Astrocyte (in vitro differentiated cells and primary cell): ENCODE results near the gene ZC3H13. TPM values are rescaled to one million over a fixed set of nuclear protein-coding genes. Genes with fewer than 3 reads are reported as not detected.

Experiments used
- DNase-seq: peaks from one replicate; pipeline ENCODE4 v3.0.0-alpha.2; 2010; ENCODE audit warnings: low read depth
- FAIRE-seq: peaks from 2 replicates; lab custom pipeline; 2011; peaks lifted over from hg19 to GRCh38; lab: Jason Lieb, UNC
- H2AFZ ChIP-seq: 2 replicates; pipeline ENCODE4 v1.6.0; 2012; ENCODE audit warnings: low read depth, low read length, inconsistent platforms
- H3K27ac ChIP-seq: 2 replicates; pipeline ENCODE4 v1.5.1; 2011; ENCODE audit warnings: low read depth, low read length, inconsistent platforms
- H3K27me3 ChIP-seq: 2 replicates; pipeline ENCODE4 v1.6.0; 2011; ENCODE audit warnings: low read length, inconsistent platforms; ENCODE audit not compliant: insufficient read depth
- H3K36me3 ChIP-seq: 2 replicates; pipeline ENCODE4 v1.5.1; 2011; ENCODE audit warnings: low read length, inconsistent platforms; ENCODE audit not compliant: insufficient read depth
- H3K4me1 ChIP-seq: 2 replicates; pipeline ENCODE4 v1.5.1; 2011; ENCODE audit warnings: low read length, inconsistent platforms; ENCODE audit not compliant: insufficient read depth
- H3K4me2 ChIP-seq: 2 replicates; pipeline ENCODE4 v1.6.0; 2012; ENCODE audit warnings: low read length, inconsistent platforms
- H3K4me3 ChIP-seq: 2 replicates; pipeline ENCODE4 v1.5.1; 2011; ENCODE audit warnings: low read depth, mild to moderate bottlenecking, low read length, inconsistent platforms; ENCODE audit not compliant: insufficient read depth
- H3K79me2 ChIP-seq: 2 replicates; pipeline ENCODE4 v1.6.0; 2012; ENCODE audit warnings: mild to moderate bottlenecking, low read length, inconsistent platforms; ENCODE audit not compliant: insufficient read depth
- H3K9ac ChIP-seq: 2 replicates; pipeline ENCODE4 v1.6.0; 2012; ENCODE audit warnings: mild to moderate bottlenecking, low read length, inconsistent platforms
- H3K9me3 ChIP-seq: 2 replicates; pipeline ENCODE4 v1.5.1; 2012; ENCODE audit warnings: low read depth, mild to moderate bottlenecking, low read length, inconsistent platforms; ENCODE audit not compliant: insufficient read depth
- H4K20me1 ChIP-seq: 2 replicates; pipeline ENCODE4 v1.6.0; 2012; ENCODE audit warnings: low read length, inconsistent platforms; ENCODE audit not compliant: insufficient read depth
- H3K27ac Mint-ChIP-seq: one replicate; pipeline ENCODE4 v1.8.0; 2021; ENCODE audit warnings: mild to moderate bottlenecking, mixed read lengths; ENCODE audit not compliant: unreplicated experiment
- H3K27me3 Mint-ChIP-seq: one replicate; pipeline ENCODE4 v1.8.0; 2021; ENCODE audit warnings: low read depth, mixed read lengths; ENCODE audit not compliant: unreplicated experiment
- H3K36me3 Mint-ChIP-seq: one replicate; pipeline ENCODE4 v1.8.0; 2021; ENCODE audit warnings: low read depth, mixed read lengths; ENCODE audit not compliant: unreplicated experiment
- H3K4me1 Mint-ChIP-seq: one replicate; pipeline ENCODE4 v1.8.0; 2021; ENCODE audit warnings: low read depth, mixed read lengths; ENCODE audit not compliant: unreplicated experiment
- H3K4me3 Mint-ChIP-seq: one replicate; pipeline ENCODE4 v1.8.0; 2021; ENCODE audit warnings: mild to moderate bottlenecking, moderate library complexity, mixed read lengths; ENCODE audit not compliant: unreplicated experiment
- H3K9me3 Mint-ChIP-seq: one replicate; pipeline ENCODE4 v1.8.0; 2021; ENCODE audit warnings: mild to moderate bottlenecking, mixed read lengths; ENCODE audit not compliant: unreplicated experiment
- CTCF ChIP-seq: IDR thresholded peaks from 2 replicates; pipeline ENCODE4 v1.5.1; 2011; ENCODE audit warnings: low read depth, mild to moderate bottlenecking, inconsistent platforms, low read length, moderate library complexity; ENCODE audit not compliant: insufficient read depth
- EZH2 ChIP-seq: IDR thresholded peaks from 2 replicates; pipeline ENCODE4 v1.6.1; 2012; ENCODE audit warnings: mild to moderate bottlenecking, low read length, inconsistent platforms; ENCODE audit not compliant: insufficient read depth
- total RNA-seq: library from RNA; stranded (reverse); gene quantifications from 2 replicates; pipeline ENCODE4 v1.2.1, GENCODE V29; 2021

Gene ZC3H13
- total RNA-seq, 1 donor from 2014 or later, result 39.6 TPM

GRCh38 chr13:45943120-45943519 lies 109.4 kb downstream of the ZC3H13 start:
- Histone ChIP-seq H3K4me2 (no peak overlapping the region), H3K4me3 (no peak overlapping the region), H3K36me3 (no peaks in the 10 kb centered on the region), H2AFZ (no peak overlapping the region), H3K79me2 (no peaks in the 10 kb centered on the region), H3K27ac (no peak overlapping the region), H4K20me1 (no peaks in the 10 kb centered on the region), H3K9me3 (no peaks in the 10 kb centered on the region), H3K4me1 (no peaks in the 10 kb centered on the region), H3K27me3 (peaks cover 5% of the 10 kb centered on the region), H3K9ac (no peak overlapping the region)
- H3K36me3 Mint-ChIP-seq, result no peaks in the 10 kb centered on the region
- no peak overlapping the region for H3K27ac Mint-ChIP-seq
- TF ChIP-seq EZH2 (no peak), CTCF (no peak)
- H3K4me1 Mint-ChIP-seq, result peaks cover 3% of the 10 kb centered on the region
- FAIRE-seq, result no peak
- peaks cover 1% of the 10 kb centered on the region for H3K9me3 Mint-ChIP-seq
- H3K4me3 Mint-ChIP-seq, result no peak overlapping the region
- peaks cover 21% of the 10 kb centered on the region for H3K27me3 Mint-ChIP-seq
- no peak for DNase-seq

GRCh38 chr13:45941261-45941660 lies 111.3 kb downstream of the ZC3H13 start:
- H3K9me3 ChIP-seq, result no peaks in the 10 kb centered on the region
- peaks cover 24% of the 10 kb centered on the region for H3K27me3 Mint-ChIP-seq
- no peak overlapping the region for H2AFZ ChIP-seq
- no peaks in the 10 kb centered on the region for H3K4me1 ChIP-seq
- FAIRE-seq (no peak), DNase-seq (no peak)
- H3K9ac ChIP-seq, result no peak overlapping the region
- TF ChIP-seq CTCF (no peak), EZH2 (no peak)
- H3K27me3 ChIP-seq, result peaks cover 7% of the 10 kb centered on the region
- no peak overlapping the region for H3K4me3 Mint-ChIP-seq
- H3K36me3 Mint-ChIP-seq, result no peaks in the 10 kb centered on the region
- no peaks in the 10 kb centered on the region for H3K79me2 ChIP-seq
- H3K4me1 Mint-ChIP-seq, result peaks cover 3% of the 10 kb centered on the region
- no peak overlapping the region for H3K27ac ChIP-seq
- no peaks in the 10 kb centered on the region for H3K36me3 ChIP-seq
- H3K9me3 Mint-ChIP-seq, result peaks cover 1% of the 10 kb centered on the region
- no peaks in the 10 kb centered on the region for H4K20me1 ChIP-seq
- H3K4me3 ChIP-seq, result no peak overlapping the region
- no peak overlapping the region for H3K27ac Mint-ChIP-seq
- H3K4me2 ChIP-seq, result no peak overlapping the region

GRCh38 chr13:45940061-45940460 lies 112.5 kb downstream of the ZC3H13 start:
- Mint-ChIP-seq H3K9me3 (peaks cover 1% of the 10 kb centered on the region), H3K4me1 (peaks cover 3% of the 10 kb centered on the region), H3K27ac (no peak overlapping the region), H3K36me3 (no peaks in the 10 kb centered on the region), H3K27me3 (peaks cover 27% of the 10 kb centered on the region), H3K4me3 (no peak overlapping the region)
- Histone ChIP-seq H3K27ac (no peak overlapping the region), H3K79me2 (no peaks in the 10 kb centered on the region), H3K4me2 (no peak overlapping the region), H3K4me1 (no peaks in the 10 kb centered on the region), H3K4me3 (no peak overlapping the region), H2AFZ (no peak overlapping the region), H3K9me3 (no peaks in the 10 kb centered on the region), H3K27me3 (peaks cover 9% of the 10 kb centered on the region), H3K9ac (no peak overlapping the region), H3K36me3 (no peaks in the 10 kb centered on the region), H4K20me1 (no peaks in the 10 kb centered on the region)
- DNase-seq (no peak), FAIRE-seq (no peak)
- no peak for TF ChIP-seq CTCF
- no peak for TF ChIP-seq EZH2
